Measurements from ENCODE around the gene TNFRSF1B.
A peak's percentile ranks its signal among the peaks of the same experiment; 100 is the strongest.

Gene TNFRSF1B

GRCh38 chr1:12161324-12161661 is 5.5 kb upstream of the TNFRSF1B start:
- TF ChIP-seq, protein P1, sequence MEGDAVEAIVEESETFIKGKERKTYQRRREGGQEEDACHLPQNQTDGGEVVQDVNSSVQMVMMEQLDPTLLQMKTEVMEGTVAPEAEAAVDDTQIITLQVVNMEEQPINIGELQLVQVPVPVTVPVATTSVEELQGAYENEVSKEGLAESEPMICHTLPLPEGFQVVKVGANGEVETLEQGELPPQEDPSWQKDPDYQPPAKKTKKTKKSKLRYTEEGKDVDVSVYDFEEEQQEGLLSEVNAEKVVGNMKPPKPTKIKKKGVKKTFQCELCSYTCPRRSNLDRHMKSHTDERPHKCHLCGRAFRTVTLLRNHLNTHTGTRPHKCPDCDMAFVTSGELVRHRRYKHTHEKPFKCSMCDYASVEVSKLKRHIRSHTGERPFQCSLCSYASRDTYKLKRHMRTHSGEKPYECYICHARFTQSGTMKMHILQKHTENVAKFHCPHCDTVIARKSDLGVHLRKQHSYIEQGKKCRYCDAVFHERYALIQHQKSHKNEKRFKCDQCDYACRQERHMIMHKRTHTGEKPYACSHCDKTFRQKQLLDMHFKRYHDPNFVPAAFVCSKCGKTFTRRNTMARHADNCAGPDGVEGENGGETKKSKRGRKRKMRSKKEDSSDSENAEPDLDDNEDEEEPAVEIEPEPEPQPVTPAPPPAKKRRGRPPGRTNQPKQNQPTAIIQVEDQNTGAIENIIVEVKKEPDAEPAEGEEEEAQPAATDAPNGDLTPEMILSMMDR (IDR thresholded peaks at IDR 0.05), result no peak
- no peak overlapping the region for H2AFZ ChIP-seq
- peak overlapping the region; percentile 42 for H3K27ac ChIP-seq
- no peaks in the 10 kb centered on the region for H3K79me2 ChIP-seq
- H3K4me2 ChIP-seq (ENCODE audit: low read length), result no peak overlapping the region
- no peak overlapping the region for H3K9ac ChIP-seq
- H3K27me3 ChIP-seq (ENCODE audit: control insufficient read depth, insufficient read depth, low read length), result no peaks in the 10 kb centered on the region
- H3K9me3 ChIP-seq (ENCODE audit: control insufficient read depth, low read length), result no peaks in the 10 kb centered on the region
- no peaks in the 10 kb centered on the region for H3K4me1 ChIP-seq
- no peak overlapping the region for H3K4me3 ChIP-seq (ENCODE audit: low read depth, low read length)
- no peaks in the 10 kb centered on the region for H3K36me3 ChIP-seq (ENCODE audit: control insufficient read depth, insufficient read depth, low read length)

DNA sequence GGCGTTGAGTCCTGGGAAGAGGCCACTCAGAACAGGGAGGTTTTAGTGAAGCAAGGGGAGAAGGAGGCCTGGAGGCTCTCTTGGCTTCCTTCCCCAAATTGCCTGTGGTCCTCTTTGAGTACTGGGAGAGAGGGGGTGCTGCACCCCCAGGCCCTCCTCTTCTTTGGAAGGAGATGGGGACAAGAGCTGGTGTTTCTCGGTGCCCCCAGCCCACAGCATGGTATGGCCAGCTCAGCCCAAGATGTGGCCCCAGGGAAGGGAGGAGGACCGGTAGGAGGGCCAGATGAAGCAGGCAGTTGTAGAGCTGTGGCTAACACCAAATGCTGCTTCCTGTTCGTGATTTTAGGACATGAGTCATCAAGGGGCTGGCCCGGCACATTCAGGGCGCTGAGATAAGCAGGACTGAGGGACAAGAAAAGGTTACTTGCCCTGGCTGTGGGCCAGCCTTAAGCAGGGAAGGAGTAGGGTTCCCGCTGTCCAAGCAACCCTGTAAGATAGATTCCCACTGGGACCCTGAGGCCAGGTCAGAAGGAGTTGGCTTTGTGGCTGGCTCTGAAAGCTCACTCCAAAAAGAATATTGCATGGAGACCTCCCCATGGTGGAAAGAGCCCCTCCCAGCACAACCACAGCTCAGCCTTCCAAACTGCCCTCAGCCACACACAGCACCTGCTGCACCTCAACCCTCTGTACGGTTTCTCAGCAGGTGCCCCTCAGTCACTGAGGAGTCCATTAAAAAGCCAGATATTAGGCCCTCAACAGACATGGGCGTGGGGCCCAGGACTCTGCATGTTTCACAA is 4.9 kb upstream of the TNFRSF1B start:
- no peak overlapping the region for H2AFZ ChIP-seq
- H3K27ac ChIP-seq, result peak overlapping the region; percentile 42
- H3K4me2 ChIP-seq (ENCODE audit: low read length), result peak overlapping the region; percentile 18
- H3K4me3 ChIP-seq (ENCODE audit: low read depth, low read length), result no peak overlapping the region
- no peaks in the 10 kb centered on the region for H3K4me1 ChIP-seq
- no peak overlapping the region for H3K9ac ChIP-seq
- no peaks in the 10 kb centered on the region for H3K9me3 ChIP-seq (ENCODE audit: control insufficient read depth, low read length)
- TF ChIP-seq, protein P1 (IDR thresholded peaks at IDR 0.05), result no peak
- no peaks in the 10 kb centered on the region for H3K36me3 ChIP-seq (ENCODE audit: control insufficient read depth, insufficient read depth, low read length)
- H3K27me3 ChIP-seq (ENCODE audit: control insufficient read depth, insufficient read depth, low read length), result no peaks in the 10 kb centered on the region
- H3K79me2 ChIP-seq, result no peaks in the 10 kb centered on the region

DNA sequence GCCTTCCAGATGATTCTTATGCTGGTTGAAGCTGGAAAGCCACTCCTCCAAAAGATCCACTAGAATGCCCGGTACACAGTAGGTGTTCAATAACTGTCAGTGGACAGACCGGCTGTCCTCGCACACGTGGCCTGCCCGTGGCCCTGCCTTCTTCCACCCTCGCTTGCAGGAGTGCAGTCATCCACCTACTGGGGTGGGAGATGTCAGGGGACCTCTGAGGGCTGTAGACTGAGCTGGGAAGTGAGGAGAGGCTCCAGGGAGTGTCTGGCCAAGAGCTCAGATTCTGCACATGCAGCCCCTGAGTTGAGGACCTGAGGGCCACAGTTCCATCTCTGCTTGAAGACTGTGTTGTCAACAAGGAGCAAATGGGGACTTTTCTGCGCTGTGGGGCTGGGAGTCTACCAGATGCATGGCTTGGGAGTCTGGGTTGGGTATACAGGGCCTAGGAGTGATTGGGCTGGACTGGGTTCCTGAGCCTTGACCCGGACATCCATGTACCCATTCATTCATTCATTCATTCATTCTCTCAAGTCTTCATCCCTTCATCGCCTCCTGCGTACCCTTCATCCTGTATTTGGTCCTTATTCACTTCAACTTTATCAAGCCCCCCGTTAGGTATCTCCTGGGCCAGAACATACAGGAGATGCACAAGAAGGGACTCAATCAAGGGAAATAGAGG is 4.2 kb upstream of the TNFRSF1B start:
- H3K27ac ChIP-seq, result no peak overlapping the region
- no peaks in the 10 kb centered on the region for H3K9me3 ChIP-seq (ENCODE audit: control insufficient read depth, low read length)
- no peak overlapping the region for H2AFZ ChIP-seq
- no peaks in the 10 kb centered on the region for H3K27me3 ChIP-seq (ENCODE audit: control insufficient read depth, insufficient read depth, low read length)
- H3K9ac ChIP-seq, result no peak overlapping the region
- H3K4me2 ChIP-seq (ENCODE audit: low read length), result no peak overlapping the region
- H3K4me1 ChIP-seq, result no peaks in the 10 kb centered on the region
- H3K79me2 ChIP-seq, result no peaks in the 10 kb centered on the region
- no peak overlapping the region for H3K4me3 ChIP-seq (ENCODE audit: low read depth, low read length)
- TF ChIP-seq, protein P1 (IDR thresholded peaks at IDR 0.05), result no peak
- no peaks in the 10 kb centered on the region for H3K36me3 ChIP-seq (ENCODE audit: control insufficient read depth, insufficient read depth, low read length)

- Histone ChIP-seq H3K36me3 (ENCODE audit: control insufficient read depth, insufficient read depth, low read length) (no peaks in the 10 kb centered on the region), H3K9me3 (ENCODE audit: control insufficient read depth, low read length) (no peaks in the 10 kb centered on the region), H2AFZ (no peak overlapping the region), H3K4me1 (no peaks in the 10 kb centered on the region), H3K9ac (no peak overlapping the region), H3K27ac (no peak overlapping the region), H3K4me2 (ENCODE audit: low read length) (no peak overlapping the region), H3K79me2 (no peaks in the 10 kb centered on the region), H3K4me3 (ENCODE audit: low read depth, low read length) (no peak overlapping the region), H3K27me3 (ENCODE audit: control insufficient read depth, insufficient read depth, low read length) (no peaks in the 10 kb centered on the region)
- TF ChIP-seq, protein P1 (IDR thresholded peaks at IDR 0.05), result no peak
These were observed 3.6 kb upstream of the TNFRSF1B start for GRCh38 chr1:12163210-12163609.

Data from parathyroid adenoma (tissue), 2 donors.